ENCODE measurements around the gene ELOVL6. TPM values are rescaled to one million over a fixed set of nuclear protein-coding genes. Genes with fewer than 3 reads are reported as not detected.

ELOVL6 gene
- total RNA-seq, 1 experiment from 2014 or later: 38.7 TPM

DNA sequence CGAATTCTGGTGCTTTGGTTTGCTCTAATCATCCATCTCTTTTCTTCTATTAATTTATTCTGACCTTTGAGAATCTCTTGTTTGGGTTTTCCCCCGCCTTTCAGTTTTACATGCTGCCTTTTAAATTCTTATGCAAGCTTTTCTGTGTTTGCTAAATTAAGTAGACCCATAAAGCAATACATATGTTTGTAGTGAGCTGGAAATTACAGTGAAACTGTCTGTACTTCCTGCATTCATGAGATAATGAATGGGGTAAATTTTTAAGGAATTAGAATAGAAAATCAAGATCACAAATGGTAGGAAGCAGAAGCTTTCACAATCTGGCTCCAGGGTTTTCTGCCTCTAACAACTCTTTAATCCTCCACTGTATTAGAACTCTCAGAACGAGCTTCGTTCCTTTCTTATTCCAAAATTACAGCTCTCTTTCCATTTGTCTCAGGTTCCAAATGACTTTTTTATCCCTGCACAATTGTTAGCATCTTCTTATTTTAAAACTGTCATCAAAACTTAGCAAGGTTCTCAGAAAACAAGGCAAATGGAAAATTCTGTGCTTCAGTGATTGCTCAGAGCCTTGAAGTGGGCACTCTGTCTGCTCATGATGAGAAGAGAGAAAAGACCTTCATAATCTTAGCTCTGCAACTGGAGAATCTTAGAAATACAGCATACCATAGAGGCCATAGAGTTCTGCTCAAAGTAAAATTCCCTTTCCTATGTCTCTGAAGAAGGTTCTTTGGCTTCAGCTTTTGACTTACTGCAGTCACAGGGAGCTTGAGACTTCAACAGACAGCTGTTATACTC, 177.6 kb downstream of the ELOVL6 start:
- Histone ChIP-seq H3K4me3 (replicated peaks in 1 of 2; ENCODE audit: low read depth in 1 of 2, low read length in 2 of 2) (no peak overlapping the region), H3K27me3 (ENCODE audit: insufficient read depth, low read length) (no peaks in the 10 kb centered on the region), H3K9ac (ENCODE audit: low read length) (no peak overlapping the region), H2AFZ (ENCODE audit: low read depth, low read length, poor library complexity, severe bottlenecking) (no peak overlapping the region), H3K9me2 (ENCODE audit: insufficient read depth) (no peaks in the 10 kb centered on the region), H3K4me1 (ENCODE audit: control insufficient read depth in 1 of 2, insufficient read depth in 2 of 2, low read length in 2 of 2) (no peaks in the 10 kb centered on the region), H3K9me3 (ENCODE audit: control insufficient read depth in 1 of 2, insufficient read depth in 1 of 2, low read depth in 1 of 2, low read length in 2 of 2) (no peaks in the 10 kb centered on the region), H3K27ac (ENCODE audit: low read depth, low read length) (no peak overlapping the region), H3K79me2 (ENCODE audit: insufficient read depth, low read length) (no peaks in the 10 kb centered on the region), H3K36me3 (ENCODE audit: control insufficient read depth in 1 of 2, insufficient read depth in 2 of 2, low read length in 2 of 2) (no peaks in the 10 kb centered on the region), H4K20me1 (ENCODE audit: insufficient read depth) (no peaks in the 10 kb centered on the region), H3K4me2 (ENCODE audit: low read length) (no peak overlapping the region)
- no peak for ATAC-seq
- ChIA-PET POLR2A (no interaction called here), CTCF (no interaction called here), RAD21 (ENCODE audit: low non-redundant PET in 1 of 2, low total read pairs in 2 of 2, uncharacterized antibody in 2 of 2, unreplicated experiment in 2 of 2) (no interaction called here)
- DNase-seq (ENCODE audit: low read depth, low spot score): no peak
- intact Hi-C loops (cut with micrococcal nuclease): no loop called here
- BruUV-seq (replicated peaks): no TSS peak
- TF ChIP-seq ZBTB33 (IDR thresholded peaks at IDR 0.05; ENCODE audit: extremely low read depth, insufficient replicate concordance, low read length) (no peak), SIN3A (IDR thresholded peaks at IDR 0.05; ENCODE audit: low read depth) (no peak)

GRCh38 chr4:110020139-110020538, 178.3 kb downstream of the ELOVL6 start:
- CTCF ChIA-PET: no interaction called here
- no peaks in the 10 kb centered on the region for H3K79me2 ChIP-seq (ENCODE audit: insufficient read depth, low read length)
- TF ChIP-seq ZNF274 (IDR thresholded peaks at IDR 0.05; ENCODE audit: low read depth, low read length) (no peak), FOSL1 (IDR thresholded peaks at IDR 0.05; ENCODE audit: low read depth) (no peak), CBX3 (IDR thresholded peaks at IDR 0.05; ENCODE audit: low read depth) (no peak), RAD21 (IDR thresholded peaks at IDR 0.05; ENCODE audit: low read depth) (no peak), EGR1 (IDR thresholded peaks at IDR 0.05; ENCODE audit: low read depth) (no peak), CTCF (IDR thresholded peaks at IDR 0.05 in 2 of 3, conservative IDR thresholded peaks at IDR 0.05 in 1 of 3; ENCODE audit: borderline replicate concordance in 1 of 3, insufficient read depth in 1 of 3, low read depth in 2 of 3, low read length in 2 of 3) (no peak), JUND (IDR thresholded peaks at IDR 0.05) (no peak), REST (IDR thresholded peaks at IDR 0.05; ENCODE audit: low read depth) (no peak), CEBPB (IDR thresholded peaks at IDR 0.05; ENCODE audit: low read depth) (no peak)
- TF ChIP-seq, protein P1, sequence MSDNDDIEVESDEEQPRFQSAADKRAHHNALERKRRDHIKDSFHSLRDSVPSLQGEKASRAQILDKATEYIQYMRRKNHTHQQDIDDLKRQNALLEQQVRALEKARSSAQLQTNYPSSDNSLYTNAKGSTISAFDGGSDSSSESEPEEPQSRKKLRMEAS (IDR thresholded peaks at IDR 0.05): no peak

More at GRCh38 chr4:110020139-110020538, 178.3 kb downstream of the ELOVL6 start:
- ATAC-seq (no peak), DNase-seq (ENCODE audit: low read depth, low spot score) (no peak)
- no TSS peak for BruUV-seq (replicated peaks)
- Histone ChIP-seq H3K27me3 (ENCODE audit: insufficient read depth, low read length) (no peaks in the 10 kb centered on the region), H2AFZ (ENCODE audit: low read depth, low read length, poor library complexity, severe bottlenecking) (no peak overlapping the region), H3K4me3 (replicated peaks in 1 of 2; ENCODE audit: low read depth in 1 of 2, low read length in 2 of 2) (no peak overlapping the region), H3K9me3 (ENCODE audit: control insufficient read depth in 1 of 2, insufficient read depth in 1 of 2, low read depth in 1 of 2, low read length in 2 of 2) (no peaks in the 10 kb centered on the region), H3K27ac (ENCODE audit: low read depth, low read length) (no peak overlapping the region), H4K20me1 (ENCODE audit: insufficient read depth) (no peaks in the 10 kb centered on the region), H3K9ac (ENCODE audit: low read length) (no peak overlapping the region), H3K9me2 (ENCODE audit: insufficient read depth) (no peaks in the 10 kb centered on the region), H3K4me2 (ENCODE audit: low read length) (no peak overlapping the region), H3K36me3 (ENCODE audit: control insufficient read depth in 1 of 2, insufficient read depth in 2 of 2, low read length in 2 of 2) (no peaks in the 10 kb centered on the region), H3K4me1 (ENCODE audit: control insufficient read depth in 1 of 2, insufficient read depth in 2 of 2, low read length in 2 of 2) (no peaks in the 10 kb centered on the region)
- ChIA-PET RAD21 (ENCODE audit: low non-redundant PET in 1 of 2, low total read pairs in 2 of 2, uncharacterized antibody in 2 of 2, unreplicated experiment in 2 of 2) (no interaction called here), POLR2A (no interaction called here)
- intact Hi-C loops (cut with micrococcal nuclease): no loop called here
